HG02938 (cell line): ENCODE measurements around the gene ZPLD1.

Experiments used
- ATAC-seq: cut with Tn5 transposase; IDR thresholded peaks from one replicate; pipeline ENCODE4 v1.9.1; 2021; ENCODE audit warnings: mild to moderate bottlenecking, moderate library complexity; ENCODE audit not compliant: unreplicated experiment

ZPLD1 gene

DNA sequence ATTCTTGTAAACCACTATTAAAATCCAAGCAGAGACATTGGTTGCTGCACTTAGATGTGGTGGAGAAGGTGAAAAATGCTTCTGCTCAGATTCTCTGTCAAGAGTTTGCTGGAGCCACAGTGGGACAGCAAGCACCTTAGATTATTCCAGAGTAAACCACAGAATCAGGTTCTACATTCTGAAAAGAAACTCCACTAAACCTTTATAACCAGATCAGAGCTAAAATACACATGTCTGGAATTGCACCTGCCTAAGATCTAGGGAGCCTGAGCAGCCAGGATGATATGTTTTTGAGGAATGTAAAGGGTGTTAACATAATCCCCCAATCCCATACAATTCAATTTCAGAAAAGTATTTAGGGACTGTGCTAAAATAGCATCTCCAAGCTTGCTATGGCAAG is at the start of gene ZPLD1:
Gene ZPLD1 (plus strand): TSS at position 301 of the 400 bp plus-strand sequence. CDS start 3,473 bp downstream, outside the sequence.
- no peak for ATAC-seq

DNA sequence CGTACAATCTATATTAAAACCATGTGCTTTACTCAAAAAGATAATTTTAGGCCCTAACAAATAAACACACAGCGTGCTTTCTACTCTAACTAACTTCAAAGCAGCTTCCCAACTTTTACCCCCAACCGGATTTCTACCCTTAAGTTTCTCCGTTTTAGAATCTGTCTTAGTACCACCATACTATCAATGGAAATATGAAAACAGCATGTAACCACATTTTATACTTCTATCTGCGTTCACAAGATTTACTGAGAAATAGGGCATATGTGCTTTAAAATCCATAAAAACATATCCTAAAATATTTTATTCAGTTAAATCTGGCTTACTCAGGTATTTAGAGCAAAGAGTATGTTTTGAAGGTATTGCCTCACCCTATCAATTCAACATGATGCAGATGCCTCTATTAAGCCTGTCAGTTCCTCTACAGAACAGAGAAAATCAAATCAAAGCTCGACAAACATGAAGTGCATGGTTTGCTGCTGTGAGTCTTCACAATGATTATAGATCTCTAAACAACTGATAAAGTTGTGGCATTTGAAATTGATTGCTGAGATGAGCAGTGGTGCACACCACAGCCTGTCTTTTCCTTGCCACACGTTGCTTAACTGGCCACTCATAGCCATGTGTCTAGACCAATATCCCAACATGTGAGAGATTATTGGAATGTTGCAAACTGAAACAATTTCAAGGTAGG is 44.5 kb upstream of the ZPLD1 start:
- ATAC-seq, result no peak

DNA sequence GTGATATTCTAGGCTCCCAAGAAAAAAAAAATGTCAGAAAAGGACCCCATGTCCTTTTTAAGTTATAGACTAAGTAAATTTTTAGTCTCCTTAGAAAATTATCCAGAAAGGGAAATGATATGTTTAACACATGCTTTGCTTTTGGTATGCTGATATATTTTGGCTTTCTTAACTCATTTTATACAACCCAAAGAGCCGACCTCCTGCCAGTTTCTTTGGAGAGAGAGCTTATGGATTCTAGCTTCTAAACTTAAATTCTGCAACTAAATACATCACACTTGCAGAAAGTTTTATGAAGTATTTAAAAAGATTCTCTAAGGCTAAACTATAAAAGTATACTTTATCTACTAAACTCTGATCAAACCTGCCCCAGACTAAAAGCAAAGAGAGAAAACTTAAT is 43.9 kb upstream of the ZPLD1 start:
- ATAC-seq, result no peak

DNA sequence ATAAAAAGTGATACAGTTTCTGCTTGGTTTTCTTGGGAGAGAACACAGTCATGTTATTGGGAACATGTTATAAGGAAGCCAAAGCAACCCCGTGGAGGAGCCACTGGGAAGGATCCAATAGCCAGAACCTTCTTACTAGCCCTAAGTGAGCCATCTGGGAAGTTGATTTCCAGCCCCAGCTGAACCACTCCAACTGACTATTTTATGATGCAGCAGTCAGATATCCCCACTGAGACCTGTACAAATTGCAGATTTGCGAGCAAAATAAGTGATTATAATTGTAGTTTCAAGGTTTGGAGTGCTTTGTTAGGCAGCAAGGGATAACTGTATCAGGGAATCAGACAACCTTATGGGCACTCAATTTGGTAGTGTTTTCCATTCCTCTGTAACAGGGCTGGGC is 43.3 kb upstream of the ZPLD1 start:
- no peak for ATAC-seq

DNA sequence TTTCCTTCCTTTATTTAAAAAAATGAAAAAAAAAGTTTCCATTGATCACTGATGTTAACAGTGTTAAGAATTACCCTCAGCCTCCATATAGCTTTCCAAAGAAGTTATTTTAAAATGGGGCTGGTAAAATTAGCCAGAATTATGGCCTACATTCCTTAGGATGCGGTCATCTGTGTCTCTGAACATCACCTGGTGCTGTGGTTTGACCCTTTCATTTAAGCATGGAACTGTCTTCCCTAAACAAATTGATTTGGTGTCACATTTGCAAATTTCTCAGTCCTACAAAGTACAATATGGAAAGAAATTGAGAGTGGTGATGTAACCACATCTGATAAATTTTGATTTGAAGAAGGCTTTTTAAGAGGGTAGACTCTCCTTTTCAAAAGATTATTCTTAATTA is 40.3 kb upstream of the ZPLD1 start:
- no peak for ATAC-seq

DNA sequence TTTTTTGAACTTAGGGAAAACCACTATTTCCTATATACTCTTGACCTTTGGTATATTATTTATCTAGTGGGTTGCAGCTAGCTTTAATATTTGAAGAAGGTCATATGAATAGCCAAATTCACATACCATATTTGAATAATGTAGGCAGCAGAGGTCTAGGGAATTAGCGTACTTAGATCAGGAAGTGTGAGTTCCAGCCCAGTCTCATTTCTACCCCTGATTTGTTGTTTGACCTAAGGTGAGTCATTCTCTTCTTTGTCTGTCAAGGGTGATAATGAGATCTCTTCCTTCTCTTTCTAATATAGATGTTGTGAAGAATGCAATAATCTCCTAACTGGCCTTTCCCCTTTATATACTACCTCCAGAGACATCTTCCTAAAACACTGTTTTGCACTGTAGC is 36.6 kb upstream of the ZPLD1 start:
- no peak for ATAC-seq

DNA sequence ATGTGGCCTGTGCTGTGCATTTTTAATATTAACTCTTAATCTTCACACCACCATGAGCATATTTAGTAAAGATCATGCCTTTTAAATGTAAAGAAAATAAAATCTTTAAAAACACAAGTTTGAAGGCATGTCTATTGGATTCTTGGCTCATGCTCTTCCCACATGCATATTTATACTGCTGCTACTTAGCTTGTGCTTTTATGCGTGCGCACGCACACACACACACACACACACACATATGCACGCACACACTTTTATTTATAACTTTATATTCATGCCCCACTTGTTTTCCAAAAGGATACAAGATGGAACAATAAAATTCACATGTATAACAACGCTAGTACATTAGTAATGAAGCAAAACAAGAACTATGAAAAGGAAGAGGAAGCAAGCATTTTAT is 36.1 kb upstream of the ZPLD1 start:
- ATAC-seq, result no peak

DNA sequence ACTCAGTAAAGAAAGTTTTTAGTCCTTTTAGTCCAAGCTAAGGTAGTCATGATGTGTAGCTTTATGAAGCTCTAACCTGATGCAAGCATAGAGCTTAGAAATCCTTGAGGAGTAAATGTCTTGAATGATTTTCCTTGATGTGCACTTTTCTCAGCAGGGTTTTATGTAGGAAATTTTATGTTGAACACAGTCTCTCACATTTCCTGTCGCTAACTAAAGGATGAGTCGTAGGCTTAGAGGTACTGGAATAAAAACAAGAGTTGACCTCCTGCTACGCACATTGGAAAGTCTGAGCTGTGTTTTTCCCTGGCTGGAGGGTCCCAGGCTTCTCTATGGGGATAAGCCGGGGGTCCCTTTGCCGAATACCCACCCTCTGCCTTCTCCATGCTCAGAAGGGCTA is 34.7 kb upstream of the ZPLD1 start:
- no peak for ATAC-seq

DNA sequence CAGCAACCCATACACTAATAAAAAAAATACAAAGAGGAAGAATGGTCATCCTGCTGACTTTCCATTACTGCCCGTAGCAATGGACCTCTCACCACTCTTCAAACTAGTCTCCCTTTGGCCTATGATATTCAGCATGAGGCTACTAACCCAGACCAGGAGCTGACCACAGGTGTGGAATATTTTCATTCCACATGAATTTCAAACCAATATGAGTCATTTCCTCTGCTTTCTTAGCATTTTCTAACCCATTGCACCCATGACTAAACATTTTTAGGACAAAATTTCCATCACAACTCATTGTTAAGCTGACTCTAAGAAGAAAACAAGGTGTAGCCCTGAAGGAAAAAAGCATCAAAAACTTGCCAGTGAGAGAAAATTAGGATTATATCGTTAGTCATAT is 34.0 kb upstream of the ZPLD1 start:
- no peak for ATAC-seq

DNA sequence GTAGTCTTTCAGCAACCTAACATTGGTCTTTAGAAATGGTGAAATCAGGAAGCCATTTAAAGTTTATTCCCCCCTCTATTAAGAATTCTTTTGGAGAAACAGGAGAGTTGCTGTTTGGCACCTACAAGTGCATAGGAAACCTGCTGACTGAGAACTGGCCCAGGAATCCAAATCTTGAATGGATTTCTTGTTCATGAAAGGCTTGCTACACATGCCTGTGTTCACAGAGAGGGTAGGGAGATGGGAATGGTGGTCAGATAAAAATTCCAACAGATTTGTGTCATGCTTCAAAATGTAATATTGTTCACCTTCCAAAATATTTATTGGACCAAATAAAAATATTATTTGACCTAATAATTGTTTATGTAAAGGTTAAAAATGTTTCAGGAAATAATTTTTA is 24.2 kb upstream of the ZPLD1 start:
- no peak for ATAC-seq

DNA sequence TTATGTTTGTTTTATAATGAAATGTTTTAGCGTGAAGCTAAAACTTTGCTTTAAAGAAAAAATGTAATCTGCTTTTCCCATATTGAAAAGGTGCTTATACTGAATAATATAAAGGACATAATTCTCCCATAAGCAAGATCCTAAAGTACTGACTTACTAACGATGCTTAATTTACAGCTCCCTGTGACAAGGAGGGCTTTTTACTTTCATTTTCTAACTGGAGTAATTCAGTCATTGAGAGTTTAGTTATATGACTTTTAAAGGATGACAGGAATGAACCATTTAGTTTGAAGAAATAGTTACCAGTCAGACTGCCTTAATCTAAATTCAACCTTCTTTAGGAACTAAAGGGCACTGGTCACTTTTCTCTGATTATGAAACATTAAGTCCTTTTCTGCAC is 19.3 kb upstream of the ZPLD1 start:
- ATAC-seq, result no peak

DNA sequence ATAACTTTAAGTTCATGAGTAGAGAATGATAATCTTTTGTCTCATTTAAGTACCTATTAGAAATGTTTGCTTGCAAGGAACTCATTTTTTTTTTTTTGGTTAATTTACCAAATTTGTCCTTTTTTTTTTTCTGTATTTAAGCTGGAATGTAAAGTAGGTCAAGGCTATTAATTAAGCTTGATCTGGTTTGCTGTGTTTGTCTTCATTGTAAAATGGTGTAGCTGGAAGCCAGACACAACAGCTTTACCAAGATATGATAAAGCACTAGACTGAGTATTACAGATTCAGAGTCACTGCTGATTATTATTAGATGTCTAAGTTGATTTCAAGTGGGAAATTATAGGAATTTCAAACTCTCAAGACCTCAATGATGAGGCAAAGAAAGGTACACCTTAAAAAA is 15.0 kb upstream of the ZPLD1 start:
- ATAC-seq, result no peak

DNA sequence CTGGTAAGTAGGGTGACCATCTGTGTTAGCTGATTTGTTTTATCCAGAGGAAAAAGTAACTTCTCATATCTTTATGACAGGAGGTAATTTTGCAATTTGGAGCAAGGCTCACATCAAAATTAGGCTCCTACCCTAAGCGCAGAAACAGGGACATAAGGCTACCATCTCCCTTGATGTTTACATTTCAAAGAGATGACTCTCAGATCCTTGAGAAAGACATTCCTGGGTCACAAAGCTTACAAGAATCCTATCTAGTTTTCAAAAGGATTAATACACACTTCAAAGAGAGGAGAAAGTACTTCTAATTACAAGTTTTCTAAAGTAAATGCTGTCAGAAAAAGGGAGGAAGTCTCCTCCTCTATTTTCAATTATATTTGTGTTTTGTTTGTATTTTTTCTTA is 7.0 kb downstream of the ZPLD1 start:
- no peak for ATAC-seq

DNA sequence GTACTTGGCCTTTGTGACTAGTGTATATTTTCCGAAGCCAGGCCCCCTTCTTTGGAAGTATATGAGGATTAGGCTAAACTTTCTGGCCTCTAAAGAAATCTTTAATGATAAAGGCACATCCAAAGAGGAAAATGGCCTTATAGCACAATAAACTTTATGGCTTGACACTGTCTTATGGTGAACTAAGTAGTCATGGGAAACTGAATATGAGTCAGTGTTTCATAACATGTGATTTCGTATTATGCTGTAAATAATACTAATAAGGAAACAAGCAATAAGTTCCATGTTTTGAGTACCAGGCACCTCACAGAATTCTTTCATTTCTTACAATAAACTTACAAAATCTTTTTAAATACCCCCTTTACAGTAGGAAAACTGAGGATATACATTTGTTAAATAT is 8.2 kb downstream of the ZPLD1 start:
- ATAC-seq, result no peak

DNA sequence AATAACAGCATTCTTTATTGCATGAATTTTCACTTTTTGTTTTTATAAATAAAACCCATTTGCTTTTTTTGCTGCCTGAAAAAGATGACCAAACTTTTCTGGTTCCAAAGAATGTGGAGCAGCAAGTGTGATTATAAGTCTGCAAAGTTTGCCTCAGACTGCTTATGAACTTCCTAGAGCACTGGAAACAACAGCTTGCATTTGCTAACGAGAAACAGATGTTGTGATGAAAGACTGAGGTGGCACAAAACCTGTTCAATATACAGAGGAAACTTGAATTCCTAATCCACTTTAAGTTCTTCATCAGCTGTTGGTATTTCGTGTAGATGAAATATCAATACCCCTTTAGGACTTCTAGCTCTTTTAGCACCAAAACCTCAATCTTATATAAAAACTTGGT is 9.3 kb downstream of the ZPLD1 start:
- ATAC-seq, result no peak

DNA sequence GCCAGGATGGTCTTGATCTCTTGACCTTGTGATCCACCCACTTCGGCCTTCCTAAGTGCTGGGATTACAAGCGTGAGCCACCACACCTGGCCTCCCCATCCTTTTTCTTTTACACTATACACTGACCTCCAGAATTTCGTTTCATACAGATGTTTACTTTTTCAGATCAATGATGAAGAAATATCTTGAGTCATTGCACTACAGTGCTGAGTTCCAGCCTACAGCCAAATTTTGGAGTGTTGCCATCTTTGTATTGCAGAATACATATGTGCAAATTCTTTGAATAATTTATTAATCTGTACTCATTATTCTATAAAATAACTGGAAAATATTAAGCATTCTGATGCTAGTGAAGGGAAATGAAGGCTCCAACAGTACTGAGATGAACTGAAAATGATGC is 12.5 kb downstream of the ZPLD1 start:
- no peak for ATAC-seq

DNA sequence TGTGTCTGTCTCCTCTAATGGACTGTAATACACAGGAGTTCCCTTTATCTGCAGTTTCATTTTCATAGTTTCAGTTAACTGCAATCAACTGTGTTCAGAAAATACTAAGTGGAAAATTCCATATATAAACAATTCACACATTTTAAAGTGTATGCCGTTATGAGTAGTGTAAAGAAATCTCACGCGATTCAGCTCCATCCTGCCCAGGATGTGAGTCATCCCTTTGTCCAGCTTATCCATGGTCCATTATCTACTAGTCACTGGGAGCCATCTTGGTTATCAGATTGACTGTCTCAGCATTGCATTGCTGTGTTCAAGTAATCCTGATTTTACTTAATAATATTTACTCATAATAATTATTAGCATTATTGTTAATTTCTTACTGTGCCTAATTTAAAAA is 14.5 kb downstream of the ZPLD1 start:
- no peak for ATAC-seq

DNA sequence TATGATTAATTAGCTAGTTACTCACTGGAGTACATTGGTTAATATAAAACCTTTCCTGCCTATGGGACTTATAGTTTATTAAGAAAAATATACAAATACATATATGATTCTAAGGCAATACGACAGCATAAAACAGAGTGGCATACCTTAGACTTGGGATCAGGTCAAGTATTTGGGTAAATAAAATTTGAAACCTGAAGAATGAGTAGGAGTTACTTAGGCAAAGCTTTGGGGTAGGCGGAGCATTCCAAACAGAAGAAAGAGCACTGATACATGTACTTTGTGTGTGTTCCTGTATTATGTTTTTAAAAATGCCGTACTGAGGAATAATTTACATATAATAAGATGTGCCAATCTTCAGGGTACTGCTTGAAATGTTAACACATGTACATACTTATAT is 15.1 kb downstream of the ZPLD1 start:
- ATAC-seq, result no peak

DNA sequence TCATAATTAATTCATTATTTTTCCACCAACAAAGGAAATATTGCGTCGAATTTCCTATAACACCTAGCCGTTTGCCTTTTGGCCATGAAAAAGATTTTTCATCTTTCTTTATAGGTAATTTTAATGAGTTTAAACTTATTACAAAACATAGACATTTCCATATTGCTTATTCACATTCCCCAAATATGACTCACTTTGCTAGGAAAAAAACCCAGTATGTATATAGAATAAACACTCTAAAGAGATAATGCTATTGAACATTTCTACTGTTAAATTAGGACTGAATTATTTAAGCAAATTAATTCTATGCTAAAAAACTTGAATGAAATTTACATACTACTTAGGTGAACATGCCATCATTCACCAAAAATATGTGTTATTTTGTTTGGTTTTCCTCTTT is 16.2 kb downstream of the ZPLD1 start:
- no peak for ATAC-seq

DNA sequence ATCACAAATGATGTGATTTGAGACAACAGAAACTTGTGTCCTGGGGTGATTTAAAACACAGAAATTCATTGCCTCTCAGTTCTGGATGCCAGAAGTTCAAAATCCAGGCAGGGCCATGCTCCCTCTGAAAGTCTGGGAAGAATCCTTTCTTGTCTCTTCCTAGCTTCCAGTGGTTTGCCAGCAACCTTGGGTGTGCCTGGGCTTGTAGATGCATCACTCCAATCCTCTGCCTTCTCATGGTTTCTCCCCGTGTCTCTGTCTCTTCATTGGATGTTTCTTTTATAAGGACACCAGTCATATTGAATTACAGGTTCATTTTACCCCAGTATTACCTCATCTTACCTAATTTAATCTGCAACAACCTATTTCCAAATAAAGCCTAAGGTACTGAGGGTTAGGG is 16.7 kb downstream of the ZPLD1 start:
- no peak for ATAC-seq

DNA sequence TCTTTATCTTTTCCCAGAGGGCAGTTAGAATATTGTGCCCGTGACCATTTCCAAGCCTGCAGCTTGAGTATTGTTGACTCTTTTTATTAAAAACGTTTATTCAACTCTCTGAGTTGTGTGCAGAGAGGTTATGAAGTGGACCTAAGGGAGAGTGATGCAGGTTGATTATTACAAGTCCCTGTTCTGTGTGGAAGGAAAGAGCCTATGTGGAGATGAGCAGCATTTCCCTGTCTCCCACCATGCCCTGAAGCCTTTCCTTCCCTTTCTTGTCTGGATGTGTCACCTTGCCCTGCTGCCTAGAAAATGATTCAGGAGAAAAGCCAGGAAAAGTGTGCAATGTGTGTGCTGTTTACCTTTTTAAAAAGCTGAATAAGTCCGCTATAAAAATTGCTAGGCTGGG is 19.4 kb downstream of the ZPLD1 start:
- no peak for ATAC-seq

DNA sequence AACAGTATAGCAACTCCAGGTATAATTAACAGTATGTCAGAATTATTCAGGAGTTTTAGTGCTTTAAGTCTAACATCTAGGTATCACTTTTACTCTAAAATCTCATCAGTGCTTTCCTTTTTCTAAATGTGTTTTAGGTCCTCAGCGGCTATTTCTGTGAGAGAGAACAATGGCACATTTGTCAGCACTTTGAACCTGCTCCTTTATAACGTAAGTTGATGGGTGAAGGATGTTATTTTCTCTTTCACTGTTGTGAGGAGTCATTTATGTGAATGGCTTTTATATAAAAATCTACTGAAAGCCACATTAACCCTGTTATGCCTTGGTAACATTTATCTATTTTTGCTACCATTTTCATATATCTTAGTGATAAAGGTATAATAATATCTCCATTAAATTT is 22.8 kb downstream of the ZPLD1 start:
- no peak for ATAC-seq

DNA sequence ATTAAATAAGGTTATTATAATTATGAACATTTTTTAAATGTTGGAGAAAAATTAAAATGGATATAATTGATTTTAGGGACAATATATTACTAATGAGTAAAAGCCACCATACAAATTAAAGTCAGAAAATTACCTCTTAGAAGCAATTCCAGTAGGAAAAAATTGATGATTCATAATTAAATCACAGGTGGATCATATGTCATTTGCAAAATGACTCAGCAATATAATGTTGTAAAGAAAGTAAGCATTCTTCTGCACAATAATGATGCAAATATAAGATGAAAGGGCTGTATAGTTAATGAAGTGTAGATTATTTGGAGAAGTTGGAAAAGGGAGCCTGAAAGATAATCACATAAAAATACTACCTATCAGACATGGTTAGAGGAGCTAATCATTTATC is 25.8 kb downstream of the ZPLD1 start:
- ATAC-seq, result no peak

DNA sequence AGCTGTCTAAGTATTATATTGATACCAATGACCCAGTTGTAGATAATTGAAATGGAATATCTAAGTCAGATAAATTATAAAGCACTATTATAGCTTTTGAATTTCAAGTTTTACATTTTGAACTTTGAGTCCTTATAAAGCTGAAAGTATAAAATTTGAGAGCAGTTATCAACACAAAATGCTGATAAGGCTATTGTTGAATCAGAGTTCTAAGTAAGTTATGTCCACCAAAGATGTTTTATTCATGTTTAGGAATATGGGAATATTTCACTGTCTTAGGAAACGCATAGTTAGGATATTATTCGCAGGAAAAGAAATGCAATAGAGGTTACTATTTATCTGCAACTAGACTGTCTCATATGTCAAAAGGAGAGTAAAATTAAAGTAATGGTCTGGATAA is 29.4 kb downstream of the ZPLD1 start:
- ATAC-seq, result no peak
